ENCODE measurements around the gene PLA2G12B.

PLA2G12B gene

DNA sequence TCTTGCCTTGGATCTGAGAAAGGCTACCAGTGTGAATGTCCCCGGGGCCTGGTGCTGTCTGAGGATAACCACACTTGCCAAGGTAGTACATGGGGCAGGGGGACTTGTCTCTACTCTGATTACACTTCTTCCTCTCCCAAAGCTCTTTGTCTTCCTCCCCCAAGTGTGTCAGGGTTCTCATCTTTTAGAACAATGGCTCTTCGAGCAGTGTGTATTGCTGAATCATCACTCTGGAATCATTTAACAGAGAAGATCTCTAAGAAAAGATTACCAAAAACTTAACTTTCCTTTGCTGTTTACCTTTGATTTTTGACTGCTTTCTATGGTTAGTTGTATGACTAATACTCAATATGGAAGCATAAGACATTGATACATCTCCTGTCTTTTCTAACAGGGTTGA lies 42.8 kb downstream of the PLA2G12B start:
- ChIA-PET POLR2A (no interaction called here), CTCF (no interaction called here)
- Histone ChIP-seq H3K36me3 (ENCODE audit: control insufficient read depth in 2 of 2, insufficient read depth in 1 of 2, low read length in 2 of 2) (no peaks in the 10 kb centered on the region), H3K4me1 (ENCODE audit: control insufficient read depth, insufficient read depth, low read length) (no peaks in the 10 kb centered on the region), H3K27ac (ENCODE audit: extremely low read depth, low read depth, low read length) (no peak overlapping the region), H3K4me3 (ENCODE audit: low read depth, low read length) (no peak overlapping the region), H3K9me3 (ENCODE audit: control insufficient read depth, insufficient read depth, low read depth, low read length) (no peaks in the 10 kb centered on the region)
- TF ChIP-seq ZSCAN30 (tag by site-specific recombination; IDR thresholded peaks at IDR 0.05): no peak

DNA sequence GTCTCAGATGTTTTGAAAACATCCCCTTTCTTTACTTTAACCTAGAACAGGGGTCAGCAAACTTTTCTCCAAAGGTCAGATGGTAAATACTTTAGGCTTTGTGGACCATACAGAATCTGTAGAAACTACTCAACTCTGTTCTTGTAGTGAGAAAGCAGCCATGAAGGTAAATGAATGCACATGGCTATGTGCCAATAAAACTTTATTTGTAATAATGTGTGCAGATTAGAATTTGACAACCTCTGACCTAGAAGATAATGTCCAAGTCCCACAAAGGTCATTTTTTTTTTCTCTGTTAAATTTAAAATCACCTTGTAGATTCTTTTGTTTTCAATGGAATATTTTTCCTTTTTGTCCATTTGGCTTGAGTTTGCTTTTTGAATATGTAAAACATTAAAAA lies 43.9 kb downstream of the PLA2G12B start:
- ChIA-PET CTCF (no interaction called here), POLR2A (no interaction called here)
- Histone ChIP-seq H3K4me1 (ENCODE audit: control insufficient read depth, insufficient read depth, low read length) (no peaks in the 10 kb centered on the region), H3K36me3 (ENCODE audit: control insufficient read depth in 2 of 2, insufficient read depth in 1 of 2, low read length in 2 of 2) (no peaks in the 10 kb centered on the region), H3K9me3 (ENCODE audit: control insufficient read depth, insufficient read depth, low read depth, low read length) (no peaks in the 10 kb centered on the region), H3K4me3 (ENCODE audit: low read depth, low read length) (no peak overlapping the region), H3K27ac (ENCODE audit: extremely low read depth, low read depth, low read length) (no peak overlapping the region)
- TF ChIP-seq ZBTB17 (tag by site-specific recombination; IDR thresholded peaks at IDR 0.05): no peak
- no peak for TF ChIP-seq ZNF433 (tag by site-specific recombination; IDR thresholded peaks at IDR 0.05; ENCODE audit: low read depth)
- TF ChIP-seq, protein P1, sequence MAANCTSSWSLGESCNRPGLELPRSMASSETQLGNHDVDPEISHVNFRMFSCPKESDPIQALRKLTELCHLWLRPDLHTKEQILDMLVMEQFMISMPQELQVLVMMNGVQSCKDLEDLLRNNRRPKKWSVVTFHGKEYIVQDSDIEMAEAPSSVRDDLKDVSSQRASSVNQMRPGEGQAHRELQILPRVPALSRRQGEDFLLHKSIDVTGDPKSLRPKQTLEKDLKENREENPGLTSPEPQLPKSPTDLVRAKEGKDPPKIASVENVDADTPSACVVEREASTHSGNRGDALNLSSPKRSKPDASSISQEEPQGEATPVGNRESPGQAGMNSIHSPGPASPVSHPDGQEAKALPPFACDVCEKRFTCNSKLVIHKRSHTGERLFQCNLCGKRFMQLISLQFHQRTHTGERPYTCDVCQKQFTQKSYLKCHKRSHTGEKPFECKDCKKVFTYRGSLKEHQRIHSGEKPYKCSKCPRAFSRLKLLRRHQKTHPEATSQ (tag by site-specific recombination; IDR thresholded peaks at IDR 0.05): no peak
- TF ChIP-seq ZNF626 (tag by site-specific recombination; IDR thresholded peaks at IDR 0.05): no peak
- no peak for TF ChIP-seq ZNF146 (tag by site-specific recombination; IDR thresholded peaks at IDR 0.05)
- no peak for TF ChIP-seq ZNF677 (tag by site-specific recombination; IDR thresholded peaks at IDR 0.05)
- TF ChIP-seq ZNF140 (tag by site-specific recombination; IDR thresholded peaks at IDR 0.05): no peak
- TF ChIP-seq ZNF121 (tag by site-specific recombination; IDR thresholded peaks at IDR 0.05): no peak
- TF ChIP-seq, protein P2, sequence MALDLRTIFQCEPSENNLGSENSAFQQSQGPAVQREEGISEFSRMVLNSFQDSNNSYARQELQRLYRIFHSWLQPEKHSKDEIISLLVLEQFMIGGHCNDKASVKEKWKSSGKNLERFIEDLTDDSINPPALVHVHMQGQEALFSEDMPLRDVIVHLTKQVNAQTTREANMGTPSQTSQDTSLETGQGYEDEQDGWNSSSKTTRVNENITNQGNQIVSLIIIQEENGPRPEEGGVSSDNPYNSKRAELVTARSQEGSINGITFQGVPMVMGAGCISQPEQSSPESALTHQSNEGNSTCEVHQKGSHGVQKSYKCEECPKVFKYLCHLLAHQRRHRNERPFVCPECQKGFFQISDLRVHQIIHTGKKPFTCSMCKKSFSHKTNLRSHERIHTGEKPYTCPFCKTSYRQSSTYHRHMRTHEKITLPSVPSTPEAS (tag by site-specific recombination; IDR thresholded peaks at IDR 0.05): no peak
- no peak for TF ChIP-seq GLI2 (tag by site-specific recombination; IDR thresholded peaks at IDR 0.05; ENCODE audit: borderline replicate concordance, low read depth)
- TF ChIP-seq SCRT2 (tag by site-specific recombination; IDR thresholded peaks at IDR 0.05): no peak
- no peak for TF ChIP-seq TCF7L2 (IDR thresholded peaks at IDR 0.05; ENCODE audit: borderline replicate concordance, low read depth, low read length)
- TF ChIP-seq ZNF335 (tag by site-specific recombination; conservative IDR thresholded peaks at IDR 0.05): no peak
- no peak for TF ChIP-seq ZNF221 (tag by site-specific recombination; IDR thresholded peaks at IDR 0.05; ENCODE audit: borderline replicate concordance)
- no peak for TF ChIP-seq ZNF239 (tag by site-specific recombination; IDR thresholded peaks at IDR 0.05)
- no peak for TF ChIP-seq ZFP3 (tag by site-specific recombination; IDR thresholded peaks at IDR 0.05; ENCODE audit: low read depth)
- TF ChIP-seq, protein P3, sequence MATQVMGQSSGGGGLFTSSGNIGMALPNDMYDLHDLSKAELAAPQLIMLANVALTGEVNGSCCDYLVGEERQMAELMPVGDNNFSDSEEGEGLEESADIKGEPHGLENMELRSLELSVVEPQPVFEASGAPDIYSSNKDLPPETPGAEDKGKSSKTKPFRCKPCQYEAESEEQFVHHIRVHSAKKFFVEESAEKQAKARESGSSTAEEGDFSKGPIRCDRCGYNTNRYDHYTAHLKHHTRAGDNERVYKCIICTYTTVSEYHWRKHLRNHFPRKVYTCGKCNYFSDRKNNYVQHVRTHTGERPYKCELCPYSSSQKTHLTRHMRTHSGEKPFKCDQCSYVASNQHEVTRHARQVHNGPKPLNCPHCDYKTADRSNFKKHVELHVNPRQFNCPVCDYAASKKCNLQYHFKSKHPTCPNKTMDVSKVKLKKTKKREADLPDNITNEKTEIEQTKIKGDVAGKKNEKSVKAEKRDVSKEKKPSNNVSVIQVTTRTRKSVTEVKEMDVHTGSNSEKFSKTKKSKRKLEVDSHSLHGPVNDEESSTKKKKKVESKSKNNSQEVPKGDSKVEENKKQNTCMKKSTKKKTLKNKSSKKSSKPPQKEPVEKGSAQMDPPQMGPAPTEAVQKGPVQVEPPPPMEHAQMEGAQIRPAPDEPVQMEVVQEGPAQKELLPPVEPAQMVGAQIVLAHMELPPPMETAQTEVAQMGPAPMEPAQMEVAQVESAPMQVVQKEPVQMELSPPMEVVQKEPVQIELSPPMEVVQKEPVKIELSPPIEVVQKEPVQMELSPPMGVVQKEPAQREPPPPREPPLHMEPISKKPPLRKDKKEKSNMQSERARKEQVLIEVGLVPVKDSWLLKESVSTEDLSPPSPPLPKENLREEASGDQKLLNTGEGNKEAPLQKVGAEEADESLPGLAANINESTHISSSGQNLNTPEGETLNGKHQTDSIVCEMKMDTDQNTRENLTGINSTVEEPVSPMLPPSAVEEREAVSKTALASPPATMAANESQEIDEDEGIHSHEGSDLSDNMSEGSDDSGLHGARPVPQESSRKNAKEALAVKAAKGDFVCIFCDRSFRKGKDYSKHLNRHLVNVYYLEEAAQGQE (tag by site-specific recombination; IDR thresholded peaks at IDR 0.05): no peak
- TF ChIP-seq ZNF837 (tag by site-specific recombination; IDR thresholded peaks at IDR 0.05): no peak
- TF ChIP-seq ZNF114 (tag by site-specific recombination; IDR thresholded peaks at IDR 0.05): no peak
- TF ChIP-seq, protein P4, sequence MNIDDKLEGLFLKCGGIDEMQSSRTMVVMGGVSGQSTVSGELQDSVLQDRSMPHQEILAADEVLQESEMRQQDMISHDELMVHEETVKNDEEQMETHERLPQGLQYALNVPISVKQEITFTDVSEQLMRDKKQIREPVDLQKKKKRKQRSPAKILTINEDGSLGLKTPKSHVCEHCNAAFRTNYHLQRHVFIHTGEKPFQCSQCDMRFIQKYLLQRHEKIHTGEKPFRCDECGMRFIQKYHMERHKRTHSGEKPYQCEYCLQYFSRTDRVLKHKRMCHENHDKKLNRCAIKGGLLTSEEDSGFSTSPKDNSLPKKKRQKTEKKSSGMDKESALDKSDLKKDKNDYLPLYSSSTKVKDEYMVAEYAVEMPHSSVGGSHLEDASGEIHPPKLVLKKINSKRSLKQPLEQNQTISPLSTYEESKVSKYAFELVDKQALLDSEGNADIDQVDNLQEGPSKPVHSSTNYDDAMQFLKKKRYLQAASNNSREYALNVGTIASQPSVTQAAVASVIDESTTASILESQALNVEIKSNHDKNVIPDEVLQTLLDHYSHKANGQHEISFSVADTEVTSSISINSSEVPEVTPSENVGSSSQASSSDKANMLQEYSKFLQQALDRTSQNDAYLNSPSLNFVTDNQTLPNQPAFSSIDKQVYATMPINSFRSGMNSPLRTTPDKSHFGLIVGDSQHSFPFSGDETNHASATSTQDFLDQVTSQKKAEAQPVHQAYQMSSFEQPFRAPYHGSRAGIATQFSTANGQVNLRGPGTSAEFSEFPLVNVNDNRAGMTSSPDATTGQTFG (tag by site-specific recombination; IDR thresholded peaks at IDR 0.05; ENCODE audit: borderline replicate concordance): no peak
